HEK293 (cell line): Measurements from ENCODE around the gene SLC25A24.

Experiments used
- CTCF ChIA-PET: fragments of 350-600 bp; formaldehyde crosslinking; extraction: SDS; loops from one replicate; lab custom pipeline; 2021; ENCODE audit warnings: antibody characterized with exemption; lab: Yijun Ruan, JAX
- POLR2A ChIA-PET: fragments of 300-600 bp; formaldehyde crosslinking; extraction: SDS; loops from one replicate; lab custom pipeline; 2020; ENCODE audit warnings: antibody characterized with exemption, inconsistent platforms; lab: Yijun Ruan, JAX
- H3K27ac ChIP-seq: fragments of 200-500 bp; sonication (Bioruptor generic); 2 replicates; pipeline ENCODE4 v1.5.1; 2014; ENCODE audit warnings: low read depth, low read length, control low read depth, inconsistent platforms; ENCODE audit errors: extremely low read depth
- H3K36me3 ChIP-seq, 2 experiments: fragments of 200-500 bp in 1 of 2; sonication (Bioruptor generic) in 1 of 2; 1 replicate in 1 of 2; 2 replicates in 1 of 2; pipeline ENCODE4 v1.5.1; 2014 to 2017; ENCODE audit warnings: inconsistent platforms in 2 of 2, low read length in 2 of 2; ENCODE audit not compliant: control insufficient read depth in 2 of 2, insufficient read depth in 1 of 2
- H3K4me1 ChIP-seq: fragments of 200-500 bp; sonication (Bioruptor generic); 2 replicates; pipeline ENCODE4 v1.5.1; 2014; ENCODE audit warnings: mild to moderate bottlenecking, low read length, inconsistent platforms; ENCODE audit not compliant: control insufficient read depth, insufficient read depth
- H3K4me3 ChIP-seq: 2 replicates; pipeline ENCODE4 v1.5.1; 2011; ENCODE audit warnings: low read depth, mild to moderate bottlenecking, control low read depth, low read length, moderate library complexity
- H3K9me3 ChIP-seq: fragments of 200-500 bp; sonication (Bioruptor generic); 2 replicates; pipeline ENCODE4 v1.5.1; 2014; ENCODE audit warnings: low read depth, low read length, inconsistent platforms; ENCODE audit not compliant: control insufficient read depth, insufficient read depth
- SP7 ChIP-seq: fragments of 450-650 bp; formaldehyde crosslinking; IDR thresholded peaks from 2 replicates; pipeline ENCODE4 v1.5.1; 2016; ENCODE audit warnings: missing biosample characterization, missing genetic modification characterization
- ZEB2 ChIP-seq: fragments of 450-650 bp; formaldehyde crosslinking; IDR thresholded peaks from 2 replicates; pipeline ENCODE4 v1.5.1; 2016; ENCODE audit warnings: missing biosample characterization, missing genetic modification characterization
- ZIC2 ChIP-seq: fragments of 450-650 bp; formaldehyde crosslinking; IDR thresholded peaks from 2 replicates; pipeline ENCODE4 v1.5.1; 2016; ENCODE audit warnings: missing biosample characterization, missing genetic modification characterization
- ZNF174 ChIP-seq: fragments of 450-650 bp; formaldehyde crosslinking; IDR thresholded peaks from 2 replicates; pipeline ENCODE4 v1.5.0; 2017; ENCODE audit warnings: missing biosample characterization, mild to moderate bottlenecking, missing genetic modification characterization
- ZNF341 ChIP-seq: fragments of 450-650 bp; formaldehyde crosslinking; IDR thresholded peaks from 2 replicates; pipeline ENCODE4; 2016; ENCODE audit warnings: low read depth, missing biosample characterization, missing genetic modification characterization
- ZNF777 ChIP-seq: fragments of 450-650 bp; formaldehyde crosslinking; IDR thresholded peaks from 2 replicates; pipeline ENCODE4 v1.5.1; 2017; ENCODE audit warnings: missing biosample characterization, missing genetic modification characterization, borderline replicate concordance
- TF ChIP-seq, protein P1 (sequence below): fragments of 450-650 bp; formaldehyde crosslinking; optimal IDR thresholded peaks from 2 replicates; pipeline ENCODE3; 2016; ENCODE audit warnings: missing biosample characterization, mild to moderate bottlenecking, missing genetic modification characterization
- TF ChIP-seq, protein P2 (sequence below): fragments of 450-650 bp; formaldehyde crosslinking; IDR thresholded peaks from 2 replicates; pipeline ENCODE4; 2016; ENCODE audit warnings: missing biosample characterization, missing genetic modification characterization
- TF ChIP-seq, protein P3 (sequence below): fragments of 450-650 bp; formaldehyde crosslinking; IDR thresholded peaks from 2 replicates; pipeline ENCODE4 v1.5.1; 2016; ENCODE audit warnings: missing biosample characterization, missing genetic modification characterization
- TF ChIP-seq, protein P4 (sequence below): fragments of 450-650 bp; formaldehyde crosslinking; IDR thresholded peaks from 2 replicates; pipeline ENCODE4 v1.5.1; 2016; ENCODE audit warnings: missing biosample characterization, missing genetic modification characterization

SLC25A24 gene

DNA sequence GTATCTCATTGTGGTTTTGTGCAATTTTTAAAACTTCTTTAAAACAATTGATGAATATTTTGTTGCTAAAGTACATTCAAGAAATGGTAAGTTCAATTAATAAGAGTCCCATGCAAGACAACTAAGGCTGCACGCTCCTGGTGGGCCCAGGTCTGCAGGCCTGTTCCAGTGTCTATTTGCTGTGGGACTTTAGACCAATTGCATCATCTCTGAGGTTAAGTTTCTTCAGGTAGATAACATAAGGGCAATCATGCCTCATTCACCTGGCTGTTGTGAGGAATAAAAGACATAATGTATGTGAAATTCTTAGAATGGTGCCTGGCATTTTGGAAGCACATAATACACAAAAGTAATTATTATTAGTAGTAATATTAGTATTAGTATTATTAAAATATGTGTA is 82.9 kb downstream of the SLC25A24 start (continued):
- TF ChIP-seq ZNF174 (tag by site-specific recombination) = no peak
- TF ChIP-seq, protein P1, sequence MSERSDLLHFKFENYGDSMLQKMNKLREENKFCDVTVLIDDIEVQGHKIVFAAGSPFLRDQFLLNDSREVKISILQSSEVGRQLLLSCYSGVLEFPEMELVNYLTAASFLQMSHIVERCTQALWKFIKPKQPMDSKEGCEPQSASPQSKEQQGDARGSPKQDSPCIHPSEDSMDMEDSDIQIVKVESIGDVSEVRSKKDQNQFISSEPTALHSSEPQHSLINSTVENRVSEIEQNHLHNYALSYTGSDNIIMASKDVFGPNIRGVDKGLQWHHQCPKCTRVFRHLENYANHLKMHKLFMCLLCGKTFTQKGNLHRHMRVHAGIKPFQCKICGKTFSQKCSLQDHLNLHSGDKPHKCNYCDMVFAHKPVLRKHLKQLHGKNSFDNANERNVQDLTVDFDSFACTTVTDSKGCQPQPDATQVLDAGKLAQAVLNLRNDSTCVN (tag by site-specific recombination) = no peak
- TF ChIP-seq, protein P2, sequence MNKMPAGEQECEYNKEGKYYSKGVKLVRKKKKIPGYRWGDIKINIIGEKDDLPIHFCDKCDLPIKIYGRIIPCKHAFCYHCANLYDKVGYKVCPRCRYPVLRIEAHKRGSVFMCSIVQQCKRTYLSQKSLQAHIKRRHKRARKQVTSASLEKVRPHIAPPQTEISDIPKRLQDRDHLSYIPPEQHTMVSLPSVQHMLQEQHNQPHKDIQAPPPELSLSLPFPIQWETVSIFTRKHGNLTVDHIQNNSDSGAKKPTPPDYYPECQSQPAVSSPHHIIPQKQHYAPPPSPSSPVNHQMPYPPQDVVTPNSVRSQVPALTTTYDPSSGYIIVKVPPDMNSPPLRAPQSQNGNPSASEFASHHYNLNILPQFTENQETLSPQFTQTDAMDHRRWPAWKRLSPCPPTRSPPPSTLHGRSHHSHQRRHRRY (tag by site-specific recombination) = no peak
- TF ChIP-seq, protein P3, sequence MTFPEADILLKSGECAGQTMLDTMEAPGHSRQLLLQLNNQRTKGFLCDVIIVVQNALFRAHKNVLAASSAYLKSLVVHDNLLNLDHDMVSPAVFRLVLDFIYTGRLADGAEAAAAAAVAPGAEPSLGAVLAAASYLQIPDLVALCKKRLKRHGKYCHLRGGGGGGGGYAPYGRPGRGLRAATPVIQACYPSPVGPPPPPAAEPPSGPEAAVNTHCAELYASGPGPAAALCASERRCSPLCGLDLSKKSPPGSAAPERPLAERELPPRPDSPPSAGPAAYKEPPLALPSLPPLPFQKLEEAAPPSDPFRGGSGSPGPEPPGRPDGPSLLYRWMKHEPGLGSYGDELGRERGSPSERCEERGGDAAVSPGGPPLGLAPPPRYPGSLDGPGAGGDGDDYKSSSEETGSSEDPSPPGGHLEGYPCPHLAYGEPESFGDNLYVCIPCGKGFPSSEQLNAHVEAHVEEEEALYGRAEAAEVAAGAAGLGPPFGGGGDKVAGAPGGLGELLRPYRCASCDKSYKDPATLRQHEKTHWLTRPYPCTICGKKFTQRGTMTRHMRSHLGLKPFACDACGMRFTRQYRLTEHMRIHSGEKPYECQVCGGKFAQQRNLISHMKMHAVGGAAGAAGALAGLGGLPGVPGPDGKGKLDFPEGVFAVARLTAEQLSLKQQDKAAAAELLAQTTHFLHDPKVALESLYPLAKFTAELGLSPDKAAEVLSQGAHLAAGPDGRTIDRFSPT (tag by site-specific recombination) = no peak

DNA sequence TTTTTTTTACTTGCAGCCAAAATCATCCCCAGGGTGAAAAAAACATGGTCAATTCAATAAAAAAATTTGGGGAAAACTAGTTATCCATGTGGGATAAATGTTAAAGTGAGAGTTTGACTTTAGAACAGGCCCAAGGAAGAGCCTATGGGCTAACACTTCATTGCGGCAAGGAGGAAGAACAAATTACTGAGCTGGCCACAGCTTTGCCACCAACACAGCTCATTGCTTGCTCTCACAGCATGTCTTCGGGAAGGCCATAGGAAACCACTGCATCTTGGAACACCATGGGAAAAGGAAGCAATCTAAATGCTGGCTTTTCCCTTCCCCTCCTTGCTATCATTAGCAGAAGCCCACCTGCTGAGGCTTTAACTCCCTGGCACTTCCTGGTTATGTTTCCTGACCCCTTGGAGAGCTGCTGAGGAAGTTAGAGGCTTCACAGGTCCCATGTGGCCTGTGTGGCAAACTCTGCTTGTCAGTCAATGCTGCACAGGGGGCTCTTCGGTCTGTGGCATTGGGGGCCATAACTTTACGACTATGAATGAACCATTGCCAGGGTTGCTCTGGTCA is 86.0 kb downstream of the SLC25A24 start:
- TF ChIP-seq ZNF341 (tag by site-specific recombination) (0 out of 2 replicates have a peak, but pooled peaks have one; percentile 27), ZEB2 (tag by site-specific recombination) (no peak), ZIC2 (tag by site-specific recombination) (peak; percentile 34; the same call in 1 of the 2 replicates)
- H3K9me3 ChIP-seq = no peaks in the 10 kb centered on the region
- no peak overlapping the region for H3K4me3 ChIP-seq
- ChIA-PET POLR2A (interaction anchor here (0.7 kb wide), 1 partner anchor 27 kb away, joined by 3 read pairs; no protein-coding TSS in a partner anchor), CTCF (interaction anchor here (0.5 to 1.1 kb wide), 2 partner anchors 11 to 318 kb away, joined by 3 to 9 read pairs; no protein-coding TSS in a partner anchor)
- H3K36me3 ChIP-seq = no peaks in the 10 kb centered on the region
- no peak overlapping the region for H3K27ac ChIP-seq
- H3K4me1 ChIP-seq = no peaks in the 10 kb centered on the region

DNA sequence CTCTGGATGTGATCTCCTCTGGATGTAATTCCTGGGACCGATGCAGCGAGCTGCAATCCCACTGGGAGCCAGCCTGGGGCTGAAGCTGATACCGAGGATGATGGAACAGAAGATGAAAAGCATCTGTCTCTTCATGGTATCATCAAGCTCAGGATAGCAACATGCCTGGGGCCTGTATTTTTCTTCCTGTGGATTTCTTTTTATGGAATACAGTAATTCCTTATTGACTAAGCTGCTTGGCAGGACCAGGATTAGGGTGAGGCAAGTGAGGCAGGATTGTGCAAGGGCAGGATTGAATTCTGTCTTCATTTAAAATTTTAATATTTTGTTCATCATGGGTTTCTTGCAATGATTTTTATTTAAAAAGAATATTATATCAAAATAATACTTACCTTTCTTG is 86.6 kb downstream of the SLC25A24 start:
- H3K9me3 ChIP-seq = no peaks in the 10 kb centered on the region
- TF ChIP-seq, protein P4, sequence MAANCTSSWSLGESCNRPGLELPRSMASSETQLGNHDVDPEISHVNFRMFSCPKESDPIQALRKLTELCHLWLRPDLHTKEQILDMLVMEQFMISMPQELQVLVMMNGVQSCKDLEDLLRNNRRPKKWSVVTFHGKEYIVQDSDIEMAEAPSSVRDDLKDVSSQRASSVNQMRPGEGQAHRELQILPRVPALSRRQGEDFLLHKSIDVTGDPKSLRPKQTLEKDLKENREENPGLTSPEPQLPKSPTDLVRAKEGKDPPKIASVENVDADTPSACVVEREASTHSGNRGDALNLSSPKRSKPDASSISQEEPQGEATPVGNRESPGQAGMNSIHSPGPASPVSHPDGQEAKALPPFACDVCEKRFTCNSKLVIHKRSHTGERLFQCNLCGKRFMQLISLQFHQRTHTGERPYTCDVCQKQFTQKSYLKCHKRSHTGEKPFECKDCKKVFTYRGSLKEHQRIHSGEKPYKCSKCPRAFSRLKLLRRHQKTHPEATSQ (tag by site-specific recombination) = no peak
- H3K36me3 ChIP-seq = no peaks in the 10 kb centered on the region
- no peak overlapping the region for H3K27ac ChIP-seq
- H3K4me1 ChIP-seq = no peaks in the 10 kb centered on the region
- CTCF ChIA-PET = interaction anchor here (0.5 to 1.1 kb wide), 2 partner anchors 12 to 318 kb away, joined by 3 to 9 read pairs; no protein-coding TSS in a partner anchor
- POLR2A ChIA-PET = no interaction called here
- H3K4me3 ChIP-seq = no peak overlapping the region

DNA sequence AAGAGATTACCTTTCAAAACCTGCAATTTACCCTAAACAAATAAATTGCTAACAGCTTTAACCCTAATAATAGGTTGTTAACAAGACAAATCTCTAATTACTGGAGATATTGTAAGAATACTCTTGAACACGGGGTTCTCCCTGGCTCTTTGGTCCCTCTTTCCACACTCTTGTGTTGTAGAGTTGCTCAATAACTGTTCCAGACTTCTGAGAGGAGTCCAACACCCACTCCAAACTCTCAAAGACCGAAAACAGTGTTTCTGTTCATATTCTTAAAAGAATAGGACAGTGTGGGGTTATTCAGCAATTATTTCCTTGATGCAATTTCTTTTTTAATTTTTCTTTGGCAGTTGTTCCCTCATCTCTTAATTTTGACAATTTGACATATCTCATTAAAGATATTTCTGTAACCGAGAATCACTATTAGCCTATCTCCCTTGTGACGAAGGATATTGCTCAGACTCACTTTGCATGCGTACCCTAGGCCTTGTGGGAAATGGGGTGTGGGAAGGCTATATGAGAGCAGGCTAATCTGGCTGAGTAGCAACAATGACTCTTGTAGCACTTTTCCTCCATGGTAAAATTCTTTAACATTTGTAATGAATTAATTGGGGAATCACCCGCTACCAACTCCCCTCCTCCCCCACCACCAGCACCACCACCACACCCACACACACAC is 90.7 kb downstream of the SLC25A24 start:
- no peak overlapping the region for H3K27ac ChIP-seq
- no peaks in the 10 kb centered on the region for H3K36me3 ChIP-seq
- H3K4me1 ChIP-seq = no peaks in the 10 kb centered on the region
- POLR2A ChIA-PET = no interaction called here
- H3K9me3 ChIP-seq = no peaks in the 10 kb centered on the region
- TF ChIP-seq ZNF777 (tag by site-specific recombination) (no peak), SP7 (tag by site-specific recombination) (peak; percentile 34; the same call in 1 of the 2 replicates)
- TF ChIP-seq, all 188 proteins: peak for 1
- no peak overlapping the region for H3K4me3 ChIP-seq
- CTCF ChIA-PET = no interaction called here
